ENCODE results near the gene MB. TPM values are rescaled to one million over a fixed set of nuclear protein-coding genes. Genes with fewer than 3 reads are reported as not detected.

MB gene
- total and polyA plus RNA-seq, 2 donors (not counting 1 experiment from before 2014, with no cell fraction given) = not detected

- Histone ChIP-seq H3K36me3 (replicated peaks in 1 of 2; ENCODE audit: control extremely low read depth in 1 of 2, control insufficient read depth in 1 of 2, extremely low read depth in 1 of 2, insufficient read depth in 2 of 2, low read length in 1 of 2) (no peaks in the 10 kb centered on the region), H4K20me1 (ENCODE audit: control insufficient read depth, insufficient read depth, low read length, poor library complexity, severe bottlenecking) (no peaks in the 10 kb centered on the region), H3K27ac (ENCODE audit: low read length in 2 of 2) (no peak overlapping the region), H3K79me2 (ENCODE audit: control insufficient read depth, insufficient read depth, low read length) (no peaks in the 10 kb centered on the region), H3K9me3 (ENCODE audit: control extremely low read depth in 1 of 3, control insufficient read depth in 2 of 3, insufficient read depth in 1 of 3, low read length in 2 of 3) (no peaks in the 10 kb centered on the region), H3K4me1 (ENCODE audit: control insufficient read depth in 2 of 2, insufficient read depth in 2 of 2, low read length in 2 of 2) (no peaks in the 10 kb centered on the region), H3K4me2 (replicated peaks; ENCODE audit: low read depth, low read length, poor library complexity, severe bottlenecking) (no peak overlapping the region), H3K27me3 (replicated peaks in 1 of 4; ENCODE audit: control extremely low read depth in 1 of 4, control insufficient read depth in 3 of 4, insufficient read depth in 4 of 4, low read length in 3 of 4) (peaks cover 0 to 2% (median 0%) of the 10 kb centered on the region in 4 experiments), H3K4me3 (ENCODE audit: control extremely low read depth in 1 of 5, extremely low read depth in 1 of 5, insufficient read depth in 1 of 5, low read depth in 2 of 5, low read length in 4 of 5) (no peak overlapping the region), H3K9ac (ENCODE audit: low read length) (no peak overlapping the region), H2AFZ (ENCODE audit: insufficient read depth, low read depth, low read length, poor library complexity, severe bottlenecking) (no peak overlapping the region)
- H3K4me3 Mint-ChIP-seq = no peak overlapping the region
- no peak for DNase-seq
- no peak overlapping the region for H3K27ac Mint-ChIP-seq
- ChIA-PET POLR2A (no interaction called here), CTCF (interaction anchor here (1.3 kb wide), 1 partner anchor 10 kb away, joined by 4 read pairs; no protein-coding TSS in a partner anchor)
- no peaks in the 10 kb centered on the region for H3K9me3 Mint-ChIP-seq (ENCODE audit: insufficient read depth)
- WGBS (ENCODE audit: insufficient coverage) = 97% methylated on average over 3 of the region's 4 CpGs
- no peak for ATAC-seq (ENCODE audit: low read depth)
- intact Hi-C loops (cut with micrococcal nuclease) = no loop called here
- H3K4me1 Mint-ChIP-seq = no peaks in the 10 kb centered on the region
- H3K27me3 Mint-ChIP-seq = peaks cover 18% of the 10 kb centered on the region
- TF ChIP-seq CTCF (IDR thresholded peaks at IDR 0.05) = no peak
- no peak for TF ChIP-seq EZH2 (IDR thresholded peaks at IDR 0.05; ENCODE audit: borderline replicate concordance, insufficient read depth, low read depth, low read length, poor library complexity, severe bottlenecking)
These were observed 24.6 kb downstream of the MB start for GRCh38 chr22:35592418-35592967.

- no peak overlapping the region for H2AFZ ChIP-seq (ENCODE audit: insufficient read depth, low read depth, low read length, poor library complexity, severe bottlenecking)
- ATAC-seq (ENCODE audit: low read depth) = no peak
- H3K9me3 Mint-ChIP-seq (ENCODE audit: insufficient read depth) = no peaks in the 10 kb centered on the region
- no peaks in the 10 kb centered on the region for H3K4me1 Mint-ChIP-seq
- H3K27me3 Mint-ChIP-seq = peaks cover 18% of the 10 kb centered on the region
- no peaks in the 10 kb centered on the region for H4K20me1 ChIP-seq (ENCODE audit: control insufficient read depth, insufficient read depth, low read length, poor library complexity, severe bottlenecking)
- H3K4me1 ChIP-seq (ENCODE audit: control insufficient read depth in 2 of 2, insufficient read depth in 2 of 2, low read length in 2 of 2) = no peaks in the 10 kb centered on the region
- 91% methylated on average over 10 of the region's 14 CpGs for WGBS (ENCODE audit: insufficient coverage)
- no peak overlapping the region for H3K4me2 ChIP-seq (replicated peaks; ENCODE audit: low read depth, low read length, poor library complexity, severe bottlenecking)
- no peak overlapping the region for H3K27ac Mint-ChIP-seq
- no peak for DNase-seq
- ChIA-PET POLR2A (no interaction called here), CTCF (interaction anchor here (0.7 to 1.3 kb wide), 2 partner anchors 9 to 30 kb away, joined by 3 to 4 read pairs; no protein-coding TSS in a partner anchor)
- no peaks in the 10 kb centered on the region for H3K9me3 ChIP-seq (ENCODE audit: control extremely low read depth in 1 of 3, control insufficient read depth in 2 of 3, insufficient read depth in 1 of 3, low read length in 2 of 3)
- no peaks in the 10 kb centered on the region for H3K36me3 ChIP-seq (replicated peaks in 1 of 2; ENCODE audit: control extremely low read depth in 1 of 2, control insufficient read depth in 1 of 2, extremely low read depth in 1 of 2, insufficient read depth in 2 of 2, low read length in 1 of 2)
- intact Hi-C loops (cut with micrococcal nuclease) = no loop called here
- peaks cover 0 to 2% (median 0%) of the 10 kb centered on the region in 4 experiments for H3K27me3 ChIP-seq (replicated peaks in 1 of 4; ENCODE audit: control extremely low read depth in 1 of 4, control insufficient read depth in 3 of 4, insufficient read depth in 4 of 4, low read length in 3 of 4)
- no peak for TF ChIP-seq CTCF (IDR thresholded peaks at IDR 0.05)
- TF ChIP-seq EZH2 (IDR thresholded peaks at IDR 0.05; ENCODE audit: borderline replicate concordance, insufficient read depth, low read depth, low read length, poor library complexity, severe bottlenecking) = no peak
- no peaks in the 10 kb centered on the region for H3K79me2 ChIP-seq (ENCODE audit: control insufficient read depth, insufficient read depth, low read length)
- H3K4me3 ChIP-seq (ENCODE audit: control extremely low read depth in 1 of 5, extremely low read depth in 1 of 5, insufficient read depth in 1 of 5, low read depth in 2 of 5, low read length in 4 of 5) = no peak overlapping the region
- H3K4me3 Mint-ChIP-seq = no peak overlapping the region
- H3K27ac ChIP-seq (ENCODE audit: low read length in 2 of 2) = no peak overlapping the region
- H3K9ac ChIP-seq (ENCODE audit: low read length) = no peak overlapping the region
These were observed 25.3 kb downstream of the MB start for GRCh38 chr22:35591714-35592417.
